ENCODE measurements around the gene ARHGAP6.

GRCh38 chrX:11606408-11606807 is 59.3 kb downstream of the ARHGAP6 start:
- TF ChIP-seq CTCF (IDR thresholded peaks at IDR 0.05; ENCODE audit: low read depth, low read length) (no peak), POLR2A (IDR thresholded peaks at IDR 0.05; ENCODE audit: extremely low read depth, insufficient read length) (no peak), MAX (IDR thresholded peaks at IDR 0.05; ENCODE audit: low read depth, low read length) (no peak)
